Ovary (tissue), 9 donors: Measurements from ENCODE around the gene PTPRA. TPM values are rescaled to one million over a fixed set of nuclear protein-coding genes. Genes with fewer than 3 reads are reported as not detected.

Experiments used
- DNase-seq, 5 donors: peaks; one replicate each; pipeline ENCODE4 v3.0.0-alpha.2; 2019 to 2020
- H3K27ac ChIP-seq, 2 donors: fragments of 200-600 bp; one replicate each; pipeline versions ENCODE4 v1.5.1 to v1.8.0; 2019 to 2022
- H3K27me3 ChIP-seq: fragments of 200-600 bp; one replicate; pipeline ENCODE4 v1.8.0; 2022
- H3K36me3 ChIP-seq: fragments of 200-600 bp; sonication (generic); one replicate; pipeline ENCODE4 v1.5.1; 2019
- H3K4me1 ChIP-seq: one replicate; pipeline ENCODE4 v1.8.1; 2013; ENCODE audit warnings: mild to moderate bottlenecking, moderate library complexity; ENCODE audit not compliant: insufficient read depth
- H3K4me3 ChIP-seq: fragments of 200-600 bp; sonication (generic); one replicate; pipeline ENCODE4 v1.5.1; 2017
- H3K9me3 ChIP-seq, 2 donors: fragments of 200-600 bp in 1 of 2; sonication (generic) in 1 of 2; one replicate each; pipeline versions ENCODE4 v1.5.1 to v1.8.1; 2013 to 2019; ENCODE audit warnings: mild to moderate bottlenecking in 1 of 2, moderate library complexity in 1 of 2
- EP300 ChIP-seq: sonication (generic); formaldehyde crosslinking; IDR thresholded peaks from one replicate; pipeline ENCODE4 v1.6.1; 2017; ENCODE audit warnings: antibody characterized with exemption
- POLR2A ChIP-seq: fragments of 450-650 bp; IDR thresholded peaks from one replicate; pipeline ENCODE4 v1.6.1; 2017; ENCODE audit warnings: antibody characterized with exemption, mild to moderate bottlenecking, moderate library complexity
- WGBS, 3 donors: extraction: QIAGEN DNeasy Blood & Tissue Kit in 1 of 3; methylation state at CpG; one replicate each; pipeline versions ENCODE4 v1.1.5 to v1.1.7; 2013 to 2017; 5-methylcytosine and 5-hydroxymethylcytosine counted together
- intact Hi-C, 4 donors: fragments of 100-400 bp; cut with DNase I; formaldehyde crosslinking; loops; one replicate each; pipeline versions ENCODE4 v1.11.0 to v1.15.1; 2022 to 2023
- polyA plus RNA-seq, 2 donors: library from polyadenylated mRNA; stranded (reverse); fragments of 200-250 nt in 1 of 2; fragments of 350-450 nt in 1 of 2; fragmentation: Illumina TruSeq in 1 of 2; extraction: RNeasy Lipid Tissue Mini Kit (QIAGEN cat#74804) in 1 of 2; gene quantifications; one replicate each; pipeline ENCODE4 v1.2.3, GENCODE V29; 2013 to 2014
- total RNA-seq, 7 donors: library from RNA; depleted of rRNA in 2 of 7; stranded (reverse); fragments of >200 nt in 2 of 7; fragmentation: NEBNext Ultra II Directional in 3 of 7; extraction: Animal tissue kit (Norgen Biotek cat#: 25700) in 3 of 7; gene quantifications; one replicate each; pipeline versions ENCODE4 v1.1.0 to v1.2.4, GENCODE V29; 2016 to 2023
- TF ChIP-seq, protein P1 (sequence below), 3 donors: fragments of 450-650 bp in 2 of 3; fragments of 200-600 bp in 1 of 3; IDR thresholded peaks; one replicate each; pipeline versions ENCODE4 v1.5.1 to v1.8.0; 2016 to 2022; ENCODE audit warnings: antibody characterized with exemption in 3 of 3, mild to moderate bottlenecking in 1 of 3
- donor health status: DM: no; HTN: no; CAD: no; lungs with moderate emphysema.
- donor health status: DM: no; HTN: no; CAD: no.
- donor health status: Bipolar disorder and iron deficiency.
- donor health status: DM: yes; HTN: yes; CAD: no.
- donor health status: DM: no; HTN: no; CAD: no.
- donor health status: DM: yes; HTN: yes; CAD: no.

Gene PTPRA
- total and polyA plus RNA-seq, 9 donors: 40.7 to 178 (median 71.8) TPM

DNA sequence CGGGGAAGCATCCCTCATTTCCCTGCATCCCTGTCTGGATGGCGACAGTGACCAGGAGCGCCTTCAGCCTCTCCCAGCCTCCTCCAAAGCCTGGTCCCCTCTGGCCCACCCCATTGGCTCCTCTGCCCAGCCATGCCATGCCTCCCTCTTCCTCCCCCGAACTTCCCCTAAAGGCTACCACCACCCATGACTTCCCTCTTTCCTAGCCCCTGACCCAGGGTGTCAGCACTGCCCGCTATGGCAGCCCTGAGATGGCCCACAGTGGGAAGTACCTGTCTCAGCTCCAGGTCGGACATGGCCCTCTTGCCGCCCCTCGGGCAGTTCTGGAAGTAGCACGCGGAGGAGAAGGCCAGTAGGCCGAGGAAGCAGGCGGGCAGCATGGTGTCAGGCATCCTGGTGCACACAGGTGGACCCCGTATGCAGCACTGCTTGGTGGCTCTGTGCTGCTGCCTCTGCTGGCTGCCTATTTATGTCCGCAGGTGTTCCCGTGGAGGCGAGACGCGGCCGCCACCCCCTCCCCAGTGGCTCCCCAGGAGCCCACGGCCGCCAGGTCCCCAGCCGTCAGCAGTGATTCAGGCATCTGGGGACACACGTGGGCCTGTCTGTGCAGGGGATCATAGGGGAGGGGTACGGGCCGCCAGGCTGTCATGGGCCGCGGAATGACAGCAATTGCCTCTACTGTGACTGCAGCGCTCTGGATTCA is 211.2 kb downstream of the PTPRA start, which contains the start of gene AVP:
AVP (minus strand) TSS at position 442 of the 703 bp plus-strand sequence; CDS start at position 392, 50 bp downstream.
- H3K9me3 ChIP-seq: no peaks in the 10 kb centered on the region
- no peaks in the 10 kb centered on the region for H3K36me3 ChIP-seq
- no peak for TF ChIP-seq POLR2A
- TF ChIP-seq, protein P1, sequence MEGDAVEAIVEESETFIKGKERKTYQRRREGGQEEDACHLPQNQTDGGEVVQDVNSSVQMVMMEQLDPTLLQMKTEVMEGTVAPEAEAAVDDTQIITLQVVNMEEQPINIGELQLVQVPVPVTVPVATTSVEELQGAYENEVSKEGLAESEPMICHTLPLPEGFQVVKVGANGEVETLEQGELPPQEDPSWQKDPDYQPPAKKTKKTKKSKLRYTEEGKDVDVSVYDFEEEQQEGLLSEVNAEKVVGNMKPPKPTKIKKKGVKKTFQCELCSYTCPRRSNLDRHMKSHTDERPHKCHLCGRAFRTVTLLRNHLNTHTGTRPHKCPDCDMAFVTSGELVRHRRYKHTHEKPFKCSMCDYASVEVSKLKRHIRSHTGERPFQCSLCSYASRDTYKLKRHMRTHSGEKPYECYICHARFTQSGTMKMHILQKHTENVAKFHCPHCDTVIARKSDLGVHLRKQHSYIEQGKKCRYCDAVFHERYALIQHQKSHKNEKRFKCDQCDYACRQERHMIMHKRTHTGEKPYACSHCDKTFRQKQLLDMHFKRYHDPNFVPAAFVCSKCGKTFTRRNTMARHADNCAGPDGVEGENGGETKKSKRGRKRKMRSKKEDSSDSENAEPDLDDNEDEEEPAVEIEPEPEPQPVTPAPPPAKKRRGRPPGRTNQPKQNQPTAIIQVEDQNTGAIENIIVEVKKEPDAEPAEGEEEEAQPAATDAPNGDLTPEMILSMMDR (IDR thresholded peaks at IDR 0.05): no peak
- no peak for TF ChIP-seq EP300
- H3K27ac ChIP-seq: no peak within 1 kb of the TSS
- DNase-seq: no peak
- peaks cover 8% of the 10 kb centered on the region for H3K4me1 ChIP-seq
- WGBS, 3 donors: 87 to 89% (median 88%) methylated on average over 28 of the region's 28 CpGs
- H3K4me3 ChIP-seq: no peak within 1 kb of the TSS
- no peaks in the 10 kb centered on the region for H3K27me3 ChIP-seq
- intact Hi-C loops: no loop called here

DNA sequence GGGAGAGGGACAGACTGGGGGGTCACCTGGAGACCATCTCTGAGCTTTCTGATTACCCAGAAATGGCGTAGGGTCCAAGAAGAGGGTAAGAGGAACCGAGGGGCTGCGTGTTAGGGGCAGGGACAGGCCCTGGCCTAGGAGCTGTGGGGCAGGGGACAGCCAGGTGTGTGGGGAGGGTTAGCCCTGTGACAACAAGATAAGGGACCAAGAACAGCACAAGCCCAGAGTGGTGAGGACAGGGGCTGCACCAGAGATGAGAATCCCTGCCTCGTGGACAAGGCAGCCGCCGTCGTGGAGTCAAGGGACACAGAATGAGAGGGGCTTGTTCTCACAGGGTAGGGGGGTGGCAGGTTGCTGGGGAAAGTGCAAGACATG is 211.7 kb downstream of the PTPRA start:
- Histone ChIP-seq H3K4me3 (no peak overlapping the region), H3K27ac (no peak overlapping the region), H3K9me3 (no peaks in the 10 kb centered on the region), H3K4me1 (peaks cover 8% of the 10 kb centered on the region), H3K27me3 (no peaks in the 10 kb centered on the region), H3K36me3 (no peaks in the 10 kb centered on the region)
- intact Hi-C loops: no loop called here
- DNase-seq: no peak
- no peak for TF ChIP-seq POLR2A
- TF ChIP-seq EP300: no peak
- TF ChIP-seq, protein P1 (IDR thresholded peaks at IDR 0.05): no peak
- 80 to 90% (median 90%) methylated on average over 7 of the region's 7 CpGs for WGBS, 3 donors

DNA sequence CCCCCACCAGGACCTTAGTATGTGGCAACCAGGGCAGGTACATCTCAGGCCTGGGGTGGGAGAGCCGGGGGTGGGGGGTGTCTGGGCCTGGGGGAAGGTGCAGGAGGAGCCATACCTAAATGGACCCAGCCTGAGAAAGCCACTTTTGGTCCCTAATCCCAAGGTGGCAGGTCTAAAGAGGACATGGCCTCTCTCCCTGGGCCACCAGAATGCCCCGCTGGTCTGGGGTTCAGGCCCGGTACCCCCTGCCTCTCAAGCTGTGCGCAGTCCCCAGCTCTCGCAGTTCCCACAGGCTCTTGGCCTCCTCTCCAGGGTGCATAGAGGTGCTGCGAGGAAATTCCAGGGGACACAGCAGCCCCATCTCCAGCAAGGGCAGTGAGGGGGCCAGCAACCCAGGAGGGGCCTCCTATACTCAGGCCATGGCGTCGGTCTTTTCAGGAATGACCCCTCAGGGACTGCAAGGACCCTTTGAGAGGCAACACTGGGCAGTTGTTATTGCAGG is 212.3 kb downstream of the PTPRA start:
- 94 to 97% (median 95%) methylated on average over 8 of the region's 8 CpGs for WGBS, 3 donors

DNA sequence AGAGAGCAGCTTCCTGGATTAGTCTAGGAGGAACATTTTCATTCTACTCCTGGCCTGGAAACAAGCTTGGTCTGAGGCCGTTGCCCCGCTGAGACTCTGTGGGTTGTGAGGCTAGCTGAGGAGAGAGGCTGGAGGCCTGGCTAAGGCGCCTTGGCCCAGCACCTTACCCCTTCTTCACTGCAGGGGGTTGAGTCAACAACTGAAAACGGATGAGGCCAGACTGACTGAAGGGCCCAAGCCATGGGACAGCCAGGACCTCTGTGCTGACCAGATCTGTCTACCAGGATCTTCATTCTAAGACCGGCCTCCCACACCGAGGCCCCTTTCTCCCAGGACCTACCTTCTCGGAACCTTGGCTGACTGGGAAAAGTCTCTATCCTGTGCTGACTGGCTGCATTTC is 214.8 kb downstream of the PTPRA start:
- Histone ChIP-seq H3K27ac (no peak overlapping the region), H3K4me1 (peaks cover 1% of the 10 kb centered on the region), H3K4me3 (no peak overlapping the region), H3K27me3 (no peaks in the 10 kb centered on the region), H3K36me3 (no peaks in the 10 kb centered on the region), H3K9me3 (no peaks in the 10 kb centered on the region)
- TF ChIP-seq EP300: no peak
- WGBS, 3 donors: 74 to 82% (median 82%) methylated on average over 7 of the region's 7 CpGs
- intact Hi-C loops: no loop called here
- no peak for DNase-seq

More for the DNA sequence above, 212.3 kb downstream of the PTPRA start:
- Histone ChIP-seq H3K4me3 (no peak overlapping the region), H3K27ac (no peak overlapping the region), H3K4me1 (peaks cover 8% of the 10 kb centered on the region), H3K27me3 (no peaks in the 10 kb centered on the region), H3K36me3 (no peaks in the 10 kb centered on the region), H3K9me3 (no peaks in the 10 kb centered on the region)
- TF ChIP-seq POLR2A: no peak
- no peak for TF ChIP-seq EP300
- DNase-seq: no peak
- intact Hi-C loops: no loop called here

Other genes with a start within 250 kb of the PTPRA start
- gene NOP56, start 220.8 kb upstream of the PTPRA start, total RNA-seq: 100 to 1,000 TPM in 5 of 7 donors, 10 to 100 TPM in 2; 62.0 to 181 (median 134) TPM
- gene NOP56, start 220.8 kb upstream of the PTPRA start, polyA plus RNA-seq: 100 to 1,000 TPM in 1 of 2 donors, 10 to 100 TPM in 1; 76.2 to 207 TPM
- gene IDH3B, start 209.3 kb upstream of the PTPRA start, total RNA-seq: 10 to 100 TPM; 68.1 to 92.9 (median 85.9) TPM
- gene IDH3B, start 209.3 kb upstream of the PTPRA start, polyA plus RNA-seq: 100 to 1,000 TPM in 1 of 2 donors, 10 to 100 TPM in 1; 85.6 to 105 TPM
- 10 to 100 TPM; 17.6 to 67.7 (median 55.5) TPM for gene EBF4, start 180.7 kb upstream of the PTPRA start, total RNA-seq
- gene EBF4, start 180.7 kb upstream of the PTPRA start, polyA plus RNA-seq: 10 to 100 TPM in 1 of 2 donors, 1 to 10 TPM in 1; 9.4 to 22.3 TPM
- gene CPXM1, start 72.9 kb upstream of the PTPRA start, total RNA-seq: 10 to 100 TPM in 4 of 7 donors, 1 to 10 TPM in 2, under 1 TPM in 1; 0.86 to 50.8 (median 28.1) TPM
- gene CPXM1, start 72.9 kb upstream of the PTPRA start, polyA plus RNA-seq: 10 to 100 TPM; 28.0 to 50.9 TPM
- under 1 TPM in 1 of 7 donors, not detected in 6; 0.69 TPM for gene C20orf141, start 58.5 kb upstream of the PTPRA start, total RNA-seq
- not detected for gene C20orf141, start 58.5 kb upstream of the PTPRA start, polyA plus RNA-seq
- gene TMEM239, start 57.1 kb upstream of the PTPRA start, total RNA-seq: not detected
- gene TMEM239, start 57.1 kb upstream of the PTPRA start, polyA plus RNA-seq: not detected
- 10 to 100 TPM; 32.9 to 58.0 (median 39.1) TPM for gene PCED1A, start 32.8 kb upstream of the PTPRA start, total RNA-seq
- 10 to 100 TPM in 1 of 2 donors, 1 to 10 TPM in 1; 6.0 to 44.0 TPM for gene PCED1A, start 32.8 kb upstream of the PTPRA start, polyA plus RNA-seq
- gene VPS16, start 32.7 kb upstream of the PTPRA start, total RNA-seq: 10 to 100 TPM; 15.6 to 44.1 (median 31.4) TPM
- gene VPS16, start 32.7 kb upstream of the PTPRA start, polyA plus RNA-seq: 10 to 100 TPM; 16.8 to 30.7 TPM
- 1 to 10 TPM in 1 of 7 donors, under 1 TPM in 4, not detected in 2; 0.73 to 1.2 (median 0.95) TPM for gene GNRH2, start 170.1 kb downstream of the PTPRA start, total RNA-seq
- gene GNRH2, start 170.1 kb downstream of the PTPRA start, polyA plus RNA-seq: 1 to 10 TPM in 1 of 2 donors, not detected in 1; 2.2 TPM
- gene MRPS26, start 172.6 kb downstream of the PTPRA start, total RNA-seq: 10 to 100 TPM; 40.8 to 65.8 (median 51.9) TPM
- gene MRPS26, start 172.6 kb downstream of the PTPRA start, polyA plus RNA-seq: 10 to 100 TPM; 18.4 to 65.6 TPM
- under 1 TPM in 1 of 7 donors, not detected in 6; 0.61 TPM for gene OXT, start 198.1 kb downstream of the PTPRA start, total RNA-seq
- under 1 TPM in 1 of 2 donors, not detected in 1; 0.86 TPM for gene OXT, start 198.1 kb downstream of the PTPRA start, polyA plus RNA-seq
- not detected for gene AVP, start 211.2 kb downstream of the PTPRA start, total RNA-seq
- not detected for gene AVP, start 211.2 kb downstream of the PTPRA start, polyA plus RNA-seq